ENCODE measurements around the gene RBM20.
"Not testable (repeated sequence)": the region's sequence is repeated elsewhere in the genome, so short reads cannot be mapped to it uniquely, and the experiment has no call there.

The RBM20 gene

DNA sequence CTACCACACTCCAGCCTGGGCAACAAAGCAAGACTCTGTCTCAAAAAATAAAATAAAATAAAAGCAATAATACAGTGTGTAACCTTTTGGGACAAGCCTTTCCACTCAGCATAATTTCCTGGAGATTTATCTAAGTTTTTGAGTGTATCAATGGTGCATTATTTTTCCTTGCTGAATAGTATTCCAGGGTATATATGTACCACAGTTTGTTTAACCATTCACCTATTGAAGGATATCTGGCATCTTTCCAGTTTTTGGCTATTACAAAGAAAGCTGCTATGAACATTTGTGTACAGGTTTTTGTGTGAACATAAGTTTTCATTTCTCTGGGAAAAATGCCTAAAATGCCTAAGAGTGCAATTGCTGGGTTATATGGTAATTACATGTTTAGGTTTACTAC lies 59.9 kb downstream of the RBM20 start:
- no peaks in the 10 kb centered on the region for H3K27me3 ChIP-seq (replicated peaks; ENCODE audit: insufficient read depth, low read length)
- no peaks in the 10 kb centered on the region for H3K9me3 ChIP-seq (replicated peaks; ENCODE audit: insufficient read depth, low read length)
- no peak overlapping the region for H3K4me2 ChIP-seq (ENCODE audit: low read depth, low read length)
- TF ChIP-seq CTCF (IDR thresholded peaks at IDR 0.05; ENCODE audit: low read length) (no peak), EZH2 (optimal IDR thresholded peaks at IDR 0.05; ENCODE audit: low read depth, low read length) (no peak), EZH2phosphoT487 (IDR thresholded peaks at IDR 0.05; ENCODE audit: low read length) (no peak)
- no peaks in the 10 kb centered on the region for H3K79me2 ChIP-seq (ENCODE audit: low read length)
- no peaks in the 10 kb centered on the region for H3K36me3 ChIP-seq (replicated peaks; ENCODE audit: insufficient read depth, low read length)
- no peak overlapping the region for H3K27ac ChIP-seq (ENCODE audit: low read length)
- no peaks in the 10 kb centered on the region for H3K4me1 ChIP-seq (ENCODE audit: low read length)
- H3K9me2 ChIP-seq (replicated peaks; ENCODE audit: insufficient read depth, low read length) = no peaks in the 10 kb centered on the region
- H4K20me1 ChIP-seq (ENCODE audit: insufficient read depth, low read length) = no peaks in the 10 kb centered on the region
- H2AFZ ChIP-seq (ENCODE audit: low read length) = no peak overlapping the region
- no peaks in the 10 kb centered on the region for H3F3A ChIP-seq (ENCODE audit: insufficient read depth, low read length)
- H3K9ac ChIP-seq (ENCODE audit: low read length) = no peak overlapping the region
- no peak overlapping the region for H3K4me3 ChIP-seq (ENCODE audit: low read length)
- no peak for DNase-seq

GRCh38 chr10:110704906-110705476 lies 60.9 kb downstream of the RBM20 start:
- no peak for DNase-seq
- Histone ChIP-seq H4K20me1 (ENCODE audit: insufficient read depth, low read length) (no peaks in the 10 kb centered on the region), H3K9ac (ENCODE audit: low read length) (no peak overlapping the region), H3K4me2 (ENCODE audit: low read depth, low read length) (no peak overlapping the region), H2AFZ (ENCODE audit: low read length) (no peak overlapping the region), H3F3A (ENCODE audit: insufficient read depth, low read length) (no peaks in the 10 kb centered on the region), H3K27me3 (replicated peaks; ENCODE audit: insufficient read depth, low read length) (no peaks in the 10 kb centered on the region), H3K9me3 (replicated peaks; ENCODE audit: insufficient read depth, low read length) (no peaks in the 10 kb centered on the region), H3K36me3 (replicated peaks; ENCODE audit: insufficient read depth, low read length) (no peaks in the 10 kb centered on the region), H3K27ac (ENCODE audit: low read length) (no peak overlapping the region), H3K4me1 (ENCODE audit: low read length) (no peaks in the 10 kb centered on the region), H3K79me2 (ENCODE audit: low read length) (no peaks in the 10 kb centered on the region), H3K4me3 (ENCODE audit: low read length) (no peak overlapping the region), H3K9me2 (replicated peaks; ENCODE audit: insufficient read depth, low read length) (no peaks in the 10 kb centered on the region)
- TF ChIP-seq CTCF (IDR thresholded peaks at IDR 0.05; ENCODE audit: low read length) (no peak), EZH2 (optimal IDR thresholded peaks at IDR 0.05; ENCODE audit: low read depth, low read length) (no peak), EZH2phosphoT487 (IDR thresholded peaks at IDR 0.05; ENCODE audit: low read length) (no peak)

DNA sequence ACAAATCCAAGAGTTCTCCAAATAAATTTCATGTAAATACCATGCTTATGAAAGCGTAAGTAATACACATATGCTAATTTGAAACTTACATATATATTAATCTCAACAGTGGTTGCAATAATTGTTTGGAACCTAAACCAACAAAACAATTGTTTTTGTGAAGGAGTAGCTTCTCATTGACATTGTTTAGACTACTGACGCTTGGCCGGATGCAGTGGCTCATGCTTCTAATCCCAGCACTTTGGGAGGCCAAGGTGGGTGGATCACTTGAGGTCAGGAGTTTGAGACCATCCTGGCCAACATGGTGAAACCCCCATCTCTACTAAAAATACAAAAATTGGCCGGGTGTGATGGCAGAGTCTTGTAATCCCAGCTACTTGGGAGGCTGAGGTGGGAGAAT lies 61.5 kb downstream of the RBM20 start:
- DNase-seq; H3K4me1 ChIP-seq (ENCODE audit: low read length); H3K9me3 ChIP-seq (replicated peaks; ENCODE audit: insufficient read depth, low read length); H3K79me2 ChIP-seq (ENCODE audit: low read length); H3K27ac ChIP-seq (ENCODE audit: low read length); H4K20me1 ChIP-seq (ENCODE audit: insufficient read depth, low read length); H2AFZ ChIP-seq (ENCODE audit: low read length); H3K9me2 ChIP-seq (replicated peaks; ENCODE audit: insufficient read depth, low read length); H3K4me2 ChIP-seq (ENCODE audit: low read depth, low read length); H3F3A ChIP-seq (ENCODE audit: insufficient read depth, low read length); H3K4me3 ChIP-seq (ENCODE audit: low read length); H3K9ac ChIP-seq (ENCODE audit: low read length); H3K36me3 ChIP-seq (replicated peaks; ENCODE audit: insufficient read depth, low read length); H3K27me3 ChIP-seq (replicated peaks; ENCODE audit: insufficient read depth, low read length): not testable (repeated sequence)

- Histone ChIP-seq H2AFZ (ENCODE audit: low read length) (no peak overlapping the region), H3K9ac (ENCODE audit: low read length) (no peak overlapping the region), H3K9me3 (replicated peaks; ENCODE audit: insufficient read depth, low read length) (no peaks in the 10 kb centered on the region), H4K20me1 (ENCODE audit: insufficient read depth, low read length) (no peaks in the 10 kb centered on the region), H3K27me3 (replicated peaks; ENCODE audit: insufficient read depth, low read length) (no peaks in the 10 kb centered on the region), H3K4me3 (ENCODE audit: low read length) (no peak overlapping the region), H3K27ac (ENCODE audit: low read length) (no peak overlapping the region), H3K4me2 (ENCODE audit: low read depth, low read length) (no peak overlapping the region), H3K36me3 (replicated peaks; ENCODE audit: insufficient read depth, low read length) (no peaks in the 10 kb centered on the region), H3K79me2 (ENCODE audit: low read length) (no peaks in the 10 kb centered on the region), H3F3A (ENCODE audit: insufficient read depth, low read length) (no peaks in the 10 kb centered on the region), H3K4me1 (ENCODE audit: low read length) (no peaks in the 10 kb centered on the region), H3K9me2 (replicated peaks; ENCODE audit: insufficient read depth, low read length) (no peaks in the 10 kb centered on the region)
- no peak for TF ChIP-seq CTCF (IDR thresholded peaks at IDR 0.05; ENCODE audit: low read length)
- TF ChIP-seq EZH2 (optimal IDR thresholded peaks at IDR 0.05; ENCODE audit: low read depth, low read length) = no peak
- DNase-seq = no peak
These were observed 62.6 kb downstream of the RBM20 start for GRCh38 chr10:110706690-110707098.

Data from MM.1S (cell line).